ENCODE measurements around the gene MYBPH.

DNA sequence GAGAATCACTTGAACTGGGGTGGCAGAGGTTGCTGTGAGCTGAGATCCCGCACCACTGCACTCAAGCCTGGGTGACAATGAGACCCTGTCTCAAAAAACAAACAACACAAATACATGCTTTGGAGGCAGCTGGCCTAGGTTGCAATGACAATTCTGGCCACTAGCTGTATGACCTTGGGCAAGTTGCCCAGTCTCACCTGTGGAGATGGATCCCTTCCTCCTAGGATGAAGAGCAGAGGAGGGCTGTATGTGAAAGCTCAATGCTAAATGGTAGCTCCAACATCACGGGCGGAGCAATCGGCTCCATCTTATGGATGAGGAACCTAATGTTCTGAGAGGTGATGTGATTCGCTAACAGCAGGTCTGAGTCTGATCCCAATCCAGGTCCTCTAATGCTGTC lies 27.5 kb downstream of the MYBPH start:
- peak; percentile 58 for TF ChIP-seq CTCF (conservative IDR thresholded peaks at IDR 0.05; ENCODE audit: low read length)
- TF ChIP-seq EZH2phosphoT487 (IDR thresholded peaks at IDR 0.05; ENCODE audit: borderline replicate concordance, low read depth, low read length), result no peak
